Gastrocnemius medialis (tissue), 4 donors: ENCODE measurements around the gene IL1RAP. TPM values are rescaled to one million over a fixed set of nuclear protein-coding genes. Genes with fewer than 3 reads are reported as not detected.
"Not testable (repeated sequence)": the region's sequence is repeated elsewhere in the genome, so short reads cannot be mapped to it uniquely, and the experiment has no call there.

Experiments
- ATAC-seq, 2 donors: fragments of 150-250 bp; one replicate each; pipeline ENCODE4 v1.9.1; 2016
- DNase-seq, 2 donors: peaks; one replicate each; pipeline ENCODE4 v3.0.0-alpha.2; 2019
- H3K27ac ChIP-seq, 4 donors: fragments of 200-600 bp; sonication (generic); 1 replicate in 1 of 4; 2 replicates in 3 of 4; pipeline ENCODE4 v1.5.1; 2016 to 2018; ENCODE audit warnings: mild to moderate bottlenecking in 2 of 4, moderate library complexity in 1 of 4
- H3K27me3 ChIP-seq, 3 donors: fragments of 200-600 bp; sonication (generic) in 2 of 3; 1 replicate in 1 of 3; 2 replicates in 2 of 3; pipeline versions ENCODE4 v1.5.1 to v1.6.0; 2016 to 2019; ENCODE audit warnings: mild to moderate bottlenecking in 1 of 3, moderate library complexity in 1 of 3
- H3K36me3 ChIP-seq, 2 donors: fragments of 200-600 bp; sonication (generic) in 1 of 2; one replicate each; pipeline ENCODE4 v1.5.1; 2017 to 2018
- H3K4me1 ChIP-seq, 2 donors: fragments of 200-600 bp; sonication (generic) in 1 of 2; one replicate each; pipeline ENCODE4 v1.5.1; 2016 to 2017; ENCODE audit warnings: mild to moderate bottlenecking in 2 of 2
- H3K4me3 ChIP-seq, 4 donors: fragments of 200-600 bp; sonication (generic) in 3 of 4; 1 replicate in 1 of 4; 2 replicates in 3 of 4; pipeline ENCODE4 v1.5.1; 2016 to 2019; ENCODE audit warnings: mild to moderate bottlenecking in 2 of 4
- H3K9me3 ChIP-seq, 3 donors: fragments of 200-600 bp; sonication (generic) in 2 of 3; 1 replicate in 1 of 3; 2 replicates in 2 of 3; pipeline ENCODE4 v1.5.1; 2016 to 2019
- CTCF ChIP-seq, 5 experiments: fragments of 450-650 bp in 3 of 5; fragments of 200-600 bp in 2 of 5; sonication (generic) in 2 of 5; IDR thresholded peaks in 4 of 5; conservative IDR thresholded peaks in 1 of 5; 1 replicate in 4 of 5; 2 replicates in 1 of 5; pipeline ENCODE4 v1.5.1; 2016 to 2019; ENCODE audit warnings: antibody characterized with exemption in 5 of 5, mild to moderate bottlenecking in 3 of 5, moderate library complexity in 3 of 5
- POLR2A ChIP-seq, 2 donors: fragments of 450-650 bp; IDR thresholded peaks; one replicate each; pipeline ENCODE4 v1.6.1; 2017; ENCODE audit warnings: antibody characterized with exemption in 2 of 2, mild to moderate bottlenecking in 2 of 2, moderate library complexity in 2 of 2
- in situ Hi-C, 4 donors: fragments of 200-750 bp; cut with MboI; loops; one replicate each; pipeline versions ENCODE4 v1.15.0 to v1.8.0; 2017; ENCODE audit warnings: low sequenced_read_pairs in 4 of 4
- intact Hi-C: fragments of 100-400 bp; cut with DNase I; formaldehyde crosslinking; loops from one replicate; pipeline ENCODE4 v1.15.1; 2023; ENCODE audit warnings: low total_unique reads
- total RNA-seq, 4 donors: library from RNA; depleted of rRNA; stranded (reverse); fragments of >200 nt; gene quantifications; one replicate each; pipeline versions ENCODE4 v1.1.0 to v1.2.3, GENCODE V29; 2016

The IL1RAP gene
- total RNA-seq, 4 donors from 2014 or later, result 1.1 to 3.3 (median 2.6) TPM

DNA sequence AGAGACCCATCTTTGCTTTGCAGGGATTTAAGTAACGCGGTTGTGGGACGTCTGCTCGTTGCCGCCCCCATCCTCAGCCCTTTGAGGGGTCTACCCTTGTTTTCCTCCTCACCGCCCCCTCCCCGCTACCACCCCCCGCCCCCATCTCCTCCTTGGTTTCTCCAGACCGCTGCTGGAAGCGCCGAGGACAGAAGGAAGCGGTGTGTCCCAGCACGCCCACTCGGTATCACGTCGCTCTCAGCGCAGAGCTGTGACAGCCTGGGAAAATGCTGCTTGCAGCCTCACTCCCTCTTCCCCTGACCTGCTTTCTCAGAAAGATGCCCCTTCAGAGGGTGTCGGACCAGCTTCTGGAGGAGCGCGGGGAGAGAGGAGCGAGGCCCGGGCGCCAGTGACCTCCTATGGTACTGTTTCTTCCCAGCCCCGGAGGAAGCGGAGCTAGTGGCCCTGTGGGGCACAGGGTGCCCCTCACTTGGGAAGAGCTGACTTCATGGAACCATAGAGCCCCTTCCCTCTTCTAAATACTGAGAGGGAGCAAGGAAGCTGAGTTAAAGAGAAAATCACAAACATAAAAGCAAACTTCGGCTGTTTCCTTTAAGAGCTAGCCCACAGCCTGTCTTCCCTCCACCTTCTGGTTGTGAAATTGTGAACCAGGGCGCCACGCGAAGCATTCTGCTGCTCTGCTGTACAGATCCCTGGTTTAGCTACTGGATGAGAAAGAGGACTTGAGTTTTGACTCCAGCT, 698 bp downstream of the IL1RAP start:
- Histone ChIP-seq H3K27ac (peak overlapping the region; percentile 63 to 77 (median 72)), H3K9me3 (no peaks in the 10 kb centered on the region), H3K36me3 (no peaks in the 10 kb centered on the region), H3K27me3 (no peaks in the 10 kb centered on the region), H3K4me1 (peaks cover 3 to 8% of the 10 kb centered on the region in 2 donors), H3K4me3 (peak overlapping the region; percentile 69 to 90 (median 80))
- intact Hi-C loops (loop anchor here (5.0 to 10.0 kb wide), 2 partner anchors 53 to 180 kb away; no protein-coding TSS in a partner anchor), in situ Hi-C loops (no loop called here)
- peak; percentile 4 to 23 for DNase-seq
- peak; percentile 45 to 53 for ATAC-seq
- no peak for TF ChIP-seq POLR2A (IDR thresholded peaks at IDR 0.05)
- TF ChIP-seq CTCF (IDR thresholded peaks at IDR 0.05 in 4 of 5, conservative IDR thresholded peaks at IDR 0.05 in 1 of 5), result no peak

- H3K4me3 ChIP-seq, result no peak overlapping the region
- no peak for TF ChIP-seq CTCF (IDR thresholded peaks at IDR 0.05 in 4 of 5, conservative IDR thresholded peaks at IDR 0.05 in 1 of 5)
- in situ Hi-C loops, result no loop called here
- H3K9me3 ChIP-seq, result no peaks in the 10 kb centered on the region
- no peak for DNase-seq
- no peaks in the 10 kb centered on the region for H3K27me3 ChIP-seq
- peaks cover 3 to 8% of the 10 kb centered on the region in 2 donors for H3K4me1 ChIP-seq
- no peaks in the 10 kb centered on the region for H3K36me3 ChIP-seq
- ATAC-seq, result no peak
- no peak overlapping the region for H3K27ac ChIP-seq
- intact Hi-C loops, result loop anchor here (10.0 kb wide), 1 partner anchor 178 kb away; no protein-coding TSS in a partner anchor
Observed at GRCh38 chr3:190516416-190516815, 2.5 kb downstream of the IL1RAP start.

DNA sequence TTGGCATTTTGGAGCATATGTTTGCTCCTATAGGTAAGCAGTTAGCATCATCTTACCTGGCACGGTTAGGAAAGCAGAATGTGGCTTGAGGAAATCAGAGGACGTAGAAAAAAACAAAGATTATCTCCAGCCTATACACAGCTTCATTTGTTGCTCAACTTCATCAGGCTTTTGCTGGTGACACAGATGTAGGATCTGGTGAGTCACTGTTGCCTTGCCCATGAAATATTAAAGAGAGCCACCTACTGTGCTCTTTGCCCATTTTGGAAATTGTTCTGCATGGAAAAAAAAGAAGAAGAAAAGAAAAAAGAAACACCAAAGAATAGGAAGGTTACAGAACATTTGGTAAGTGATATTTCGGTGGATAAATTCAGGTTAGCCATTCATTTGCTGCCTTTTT, 3.8 kb downstream of the IL1RAP start:
- intact Hi-C loops (loop anchor here (10.0 kb wide), 1 partner anchor 177 kb away; no protein-coding TSS in a partner anchor), in situ Hi-C loops (no loop called here)
- no peak for TF ChIP-seq CTCF (IDR thresholded peaks at IDR 0.05 in 4 of 5, conservative IDR thresholded peaks at IDR 0.05 in 1 of 5)
- TF ChIP-seq POLR2A (IDR thresholded peaks at IDR 0.05), result no peak
- no peak for ATAC-seq
- Histone ChIP-seq H3K27me3 (no peaks in the 10 kb centered on the region), H3K9me3 (no peaks in the 10 kb centered on the region), H3K36me3 (no peaks in the 10 kb centered on the region), H3K4me3 (no peak overlapping the region), H3K4me1 (peaks cover 3 to 8% of the 10 kb centered on the region in 2 donors), H3K27ac (no peak overlapping the region)
- DNase-seq, result no peak

DNA sequence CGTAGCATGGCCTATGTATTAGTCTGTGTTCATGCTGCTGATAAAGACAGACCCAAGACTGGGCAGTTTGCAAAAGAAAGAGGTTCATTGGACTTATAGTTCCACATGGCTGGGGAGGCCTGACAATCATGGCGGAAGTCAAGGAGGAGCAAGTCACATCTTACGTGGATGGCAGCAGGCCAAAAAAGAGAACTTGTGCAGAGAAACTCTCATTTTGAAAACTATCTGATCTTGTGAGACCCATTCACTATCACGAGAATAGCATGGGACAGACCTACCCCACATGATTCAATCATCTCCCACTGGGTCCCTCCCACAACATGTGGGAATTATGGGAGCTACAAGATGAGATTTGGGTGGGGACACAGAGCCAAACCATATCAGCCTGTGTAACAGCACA, 4.6 kb downstream of the IL1RAP start:
- H3K36me3 ChIP-seq, ATAC-seq, H3K4me3 ChIP-seq, H3K4me1 ChIP-seq, DNase-seq, H3K27me3 ChIP-seq, H3K27ac ChIP-seq, H3K9me3 ChIP-seq, in situ Hi-C loops: not testable (repeated sequence)
- intact Hi-C loops, result loop anchor here (10.0 kb wide), 1 partner anchor 176 kb away; no protein-coding TSS in a partner anchor

DNA sequence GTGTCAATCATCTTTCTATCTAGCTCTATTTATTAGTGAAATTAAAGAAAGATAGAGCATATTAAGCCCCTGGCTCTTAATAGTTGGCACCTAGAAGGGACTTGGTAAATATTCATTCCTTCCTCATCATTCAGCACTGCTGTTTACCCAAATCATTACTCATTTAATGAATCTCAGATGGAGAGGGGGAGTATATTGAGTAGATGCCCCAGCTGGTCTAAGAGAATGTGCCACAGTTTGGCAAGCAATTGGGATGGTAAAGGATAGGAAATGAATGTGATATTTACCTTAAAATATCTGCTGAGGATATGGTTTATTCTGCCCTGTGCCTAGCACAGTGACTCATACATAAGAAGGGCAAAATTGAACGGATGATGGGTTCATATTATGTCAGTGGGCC, 6.0 kb downstream of the IL1RAP start:
- H3K27ac ChIP-seq, result no peak overlapping the region
- DNase-seq (no peak), ATAC-seq (no peak)
- TF ChIP-seq CTCF (IDR thresholded peaks at IDR 0.05 in 4 of 5, conservative IDR thresholded peaks at IDR 0.05 in 1 of 5) (no peak), POLR2A (IDR thresholded peaks at IDR 0.05) (no peak)
- intact Hi-C loops (loop anchor here (10.0 kb wide), 1 partner anchor 175 kb away; no protein-coding TSS in a partner anchor), in situ Hi-C loops (no loop called here)
- H3K27me3 ChIP-seq, result no peaks in the 10 kb centered on the region
- H3K36me3 ChIP-seq, result no peaks in the 10 kb centered on the region
- no peaks in the 10 kb centered on the region for H3K9me3 ChIP-seq
- peaks cover 3 to 8% of the 10 kb centered on the region in 2 donors for H3K4me1 ChIP-seq
- no peak overlapping the region for H3K4me3 ChIP-seq
